GM23248 (cell line): ENCODE data around the gene TMEM129. TPM values are rescaled to one million over a fixed set of nuclear protein-coding genes. Genes with fewer than 3 reads are reported as not detected.

Source experiments
- DNase-seq: peaks from one replicate; pipeline ENCODE4 v3.0.0-alpha.2; 2015
- H2AFZ ChIP-seq: fragments of 200-600 bp; sonication (generic); 2 replicates; pipeline ENCODE4 v1.6.1; 2016; ENCODE audit warnings: antibody characterized with exemption
- H3F3A ChIP-seq: fragments of 200-600 bp; sonication (generic); 2 replicates; pipeline ENCODE4 v1.6.1; 2016; ENCODE audit warnings: mild to moderate bottlenecking, antibody characterized with exemption, mixed run types; ENCODE audit not compliant: insufficient read depth
- H3K27ac ChIP-seq: fragments of 200-600 bp; sonication (generic); 2 replicates; pipeline ENCODE4 v1.5.1; 2016; ENCODE audit warnings: mild to moderate bottlenecking
- H3K27me3 ChIP-seq: fragments of 200-600 bp; sonication (generic); replicated peaks from 2 replicates; pipeline ENCODE4 v1.6.1; 2016; ENCODE audit warnings: mild to moderate bottlenecking; ENCODE audit not compliant: insufficient read depth
- H3K36me3 ChIP-seq: fragments of 200-600 bp; sonication (generic); 2 replicates; pipeline ENCODE4 v1.6.1; 2016; ENCODE audit warnings: low read depth, mild to moderate bottlenecking
- H3K4me1 ChIP-seq: fragments of 200-600 bp; sonication (generic); 2 replicates; pipeline ENCODE4 v1.6.1; 2016; ENCODE audit warnings: mild to moderate bottlenecking; ENCODE audit not compliant: insufficient read depth
- H3K4me2 ChIP-seq: fragments of 200-600 bp; sonication (generic); one replicate; pipeline ENCODE4 v1.6.1; 2016; ENCODE audit warnings: mild to moderate bottlenecking; ENCODE audit not compliant: unreplicated experiment
- H3K4me3 ChIP-seq: fragments of 200-600 bp; sonication (generic); 2 replicates; pipeline ENCODE4 v1.5.1; 2016; ENCODE audit warnings: mild to moderate bottlenecking
- H3K79me2 ChIP-seq: fragments of 200-600 bp; sonication (generic); 2 replicates; pipeline ENCODE4 v1.6.1; 2016; ENCODE audit warnings: mild to moderate bottlenecking; ENCODE audit not compliant: insufficient read depth
- H3K9ac ChIP-seq: fragments of 200-600 bp; sonication (generic); 2 replicates; pipeline ENCODE4 v1.6.1; 2016; ENCODE audit warnings: mild to moderate bottlenecking
- H3K9me2 ChIP-seq: fragments of 200-600 bp; sonication (generic); 2 replicates; pipeline ENCODE4 v1.6.1; 2016; ENCODE audit warnings: mixed run types, mild to moderate bottlenecking, moderate library complexity; ENCODE audit not compliant: insufficient read depth
- H3K9me3 ChIP-seq: fragments of 200-600 bp; sonication (generic); one replicate; pipeline ENCODE4 v1.6.1; 2017; ENCODE audit warnings: low read depth
- H4K20me1 ChIP-seq: fragments of 200-600 bp; sonication (generic); 2 replicates; pipeline ENCODE4 v1.6.0; 2016; ENCODE audit not compliant: insufficient read depth
- EZH2 ChIP-seq: fragments of 200-600 bp; sonication (generic); IDR thresholded peaks from 2 replicates; pipeline ENCODE4 v1.6.1; 2018; ENCODE audit warnings: antibody characterized with exemption, mild to moderate bottlenecking; ENCODE audit not compliant: insufficient read depth, poor library complexity, severe bottlenecking
- EZH2phosphoT487 ChIP-seq: fragments of 200-600 bp; sonication (generic); IDR thresholded peaks from 2 replicates; pipeline ENCODE4 v1.6.1; 2018; ENCODE audit warnings: antibody characterized with exemption, moderate library complexity, mild to moderate bottlenecking, low read depth; ENCODE audit not compliant: insufficient read depth
- WGBS, 2 experiments: methylation state at CpG; one replicate each; pipeline ENCODE4 v1.1.6; 2015 to 2017; ENCODE audit warnings: low lambda C conversion rate in 2 of 2, low coverage in 1 of 2; ENCODE audit errors: missing lambda C conversion rate in 2 of 2; 5-methylcytosine and 5-hydroxymethylcytosine counted together
- in situ Hi-C: fragments of 300-500 bp; cut with MboI; formaldehyde crosslinking; loops from 2 replicates; pipeline ENCODE4 v1.15.0; 2020
- polyA plus RNA-seq: library from polyadenylated mRNA; unstranded; fragments of >200 nt; fragmentation: Nextera tagmentation; extraction: Ambion mirVana; gene quantifications from 2 replicates; pipeline ENCODE4 v1.2.1, GENCODE V29; 2016
- total RNA-seq: library from RNA; depleted of rRNA; stranded (reverse); fragments of >200 nt; shearing (Covaris generic); gene quantifications from 2 replicates; pipeline ENCODE4 v1.2.3, GENCODE V29; 2014

TMEM129 gene
- total and polyA plus RNA-seq, 2 experiments from 2014 or later = 32.6 to 80.2 TPM

DNA sequence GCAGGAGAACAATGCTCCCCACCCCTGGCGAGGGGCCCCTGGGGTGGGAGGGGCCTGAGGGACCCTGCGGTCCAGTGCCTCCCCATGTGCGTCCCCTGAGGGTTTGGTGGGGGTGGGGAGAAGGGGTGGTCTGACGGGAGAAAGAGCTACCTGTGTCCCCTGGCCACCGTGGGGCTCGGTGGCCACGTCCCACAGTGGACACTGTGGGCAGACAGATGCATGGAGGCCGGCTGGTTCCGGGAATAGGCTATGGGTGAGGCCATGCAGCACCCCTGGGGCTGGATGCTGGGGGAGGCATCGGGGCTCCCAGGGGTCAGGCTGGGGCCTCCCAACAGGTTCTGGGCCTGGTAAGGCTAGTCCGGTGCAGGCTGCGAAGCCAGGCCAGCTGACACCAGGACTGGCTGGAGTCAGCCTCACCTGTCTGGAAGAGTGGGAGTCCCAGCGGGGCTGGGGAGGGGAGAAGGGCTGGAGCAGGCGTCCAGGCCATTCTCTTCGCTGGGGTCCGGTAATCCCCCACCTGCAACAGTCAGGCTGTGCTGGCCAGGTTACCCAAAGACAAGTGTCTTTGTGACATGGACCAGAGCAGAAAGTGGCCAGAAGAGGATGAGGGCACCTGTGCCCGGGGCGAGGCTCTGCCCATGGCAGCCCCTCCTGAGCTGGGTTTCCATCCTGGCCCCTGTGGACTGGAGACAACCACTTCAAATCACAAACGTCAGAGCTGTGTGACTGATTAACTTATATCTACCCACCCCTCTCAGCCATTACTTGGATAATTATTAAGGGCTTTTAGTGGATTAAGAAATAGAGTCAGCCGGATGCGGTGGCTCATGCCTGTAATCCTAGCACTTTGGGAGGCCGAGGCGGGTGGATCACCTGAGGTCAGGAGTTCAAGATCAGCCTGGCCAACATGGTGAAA lies 35.6 kb downstream of the TMEM129 start:
- Histone ChIP-seq H3K27me3 (no peaks in the 10 kb centered on the region), H3K79me2 (no peaks in the 10 kb centered on the region), H4K20me1 (no peaks in the 10 kb centered on the region), H3K36me3 (0 out of 2 replicates have a peak, but pooled peaks cover 4% of the 10 kb centered on the region), H3K9me2 (no peaks in the 10 kb centered on the region), H3K4me2 (no peak overlapping the region), H3K9ac (no peak overlapping the region), H3K4me3 (no peak overlapping the region), H2AFZ (no peak overlapping the region), H3K4me1 (no peaks in the 10 kb centered on the region), H3K27ac (no peak overlapping the region), H3K9me3 (no peaks in the 10 kb centered on the region), H3F3A (peaks cover 32% of the 10 kb centered on the region)
- no peak for TF ChIP-seq EZH2phosphoT487
- TF ChIP-seq EZH2 = no peak
- in situ Hi-C loops = no loop called here
- 82 to 87% methylated on average over 15 to 23 of the region's 23 CpGs for WGBS, 2 experiments
- DNase-seq = no peak

DNA sequence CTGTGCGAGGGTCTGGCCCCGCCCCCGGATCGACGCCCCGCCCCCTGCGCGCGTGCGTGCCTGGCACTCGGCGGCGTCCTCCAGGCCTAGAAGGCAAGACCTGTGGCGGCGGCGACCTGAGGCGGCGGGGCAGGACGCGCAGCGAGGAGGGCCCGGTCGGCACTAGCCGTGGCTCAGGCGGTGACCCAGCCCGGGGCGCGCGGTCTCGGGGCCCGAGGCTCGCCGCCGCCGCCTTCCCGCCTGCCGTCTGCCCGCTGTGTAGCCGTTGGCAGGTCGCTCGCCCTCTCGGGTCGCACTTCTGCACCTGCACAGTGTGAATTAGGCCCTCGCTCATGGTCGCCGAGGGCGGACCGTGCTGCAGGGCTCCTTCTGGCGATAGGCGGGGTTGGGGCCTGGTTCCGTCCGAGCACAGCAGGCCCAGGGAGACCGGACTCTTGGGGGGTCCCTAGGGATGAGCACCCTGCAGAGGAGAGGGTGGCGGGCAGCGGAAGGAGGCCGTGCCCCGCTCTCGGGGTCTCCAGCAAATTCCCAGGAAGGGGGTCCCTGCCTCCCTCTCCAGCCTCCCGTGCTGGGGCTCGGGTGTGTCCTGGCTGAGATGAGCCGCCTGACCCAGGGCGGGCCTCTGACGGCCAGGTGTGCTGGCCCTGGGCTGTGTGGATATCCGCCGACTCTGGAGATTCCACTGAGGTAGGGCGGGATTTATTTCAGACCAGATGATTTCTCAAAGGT lies 36.5 kb downstream of the TMEM129 start:
- Histone ChIP-seq H3K27ac (no peak overlapping the region), H3K4me2 (no peak overlapping the region), H3K27me3 (no peaks in the 10 kb centered on the region), H3K79me2 (no peaks in the 10 kb centered on the region), H3K4me1 (no peaks in the 10 kb centered on the region), H3K9me2 (no peaks in the 10 kb centered on the region), H3K9me3 (no peaks in the 10 kb centered on the region), H3K4me3 (peak overlapping the region; percentile 40), H2AFZ (peak overlapping the region; percentile 58), H3K9ac (peak overlapping the region; percentile 24; the same call in 1 of the 2 replicates), H3K36me3 (no peaks in the 10 kb centered on the region), H4K20me1 (no peaks in the 10 kb centered on the region), H3F3A (peaks cover 28% of the 10 kb centered on the region)
- TF ChIP-seq EZH2 (no peak), EZH2phosphoT487 (no peak)
- in situ Hi-C loops = no loop called here
- WGBS, 2 experiments = 32 to 51% methylated on average over 44 to 65 of the region's 66 CpGs
- DNase-seq = no peak

DNA sequence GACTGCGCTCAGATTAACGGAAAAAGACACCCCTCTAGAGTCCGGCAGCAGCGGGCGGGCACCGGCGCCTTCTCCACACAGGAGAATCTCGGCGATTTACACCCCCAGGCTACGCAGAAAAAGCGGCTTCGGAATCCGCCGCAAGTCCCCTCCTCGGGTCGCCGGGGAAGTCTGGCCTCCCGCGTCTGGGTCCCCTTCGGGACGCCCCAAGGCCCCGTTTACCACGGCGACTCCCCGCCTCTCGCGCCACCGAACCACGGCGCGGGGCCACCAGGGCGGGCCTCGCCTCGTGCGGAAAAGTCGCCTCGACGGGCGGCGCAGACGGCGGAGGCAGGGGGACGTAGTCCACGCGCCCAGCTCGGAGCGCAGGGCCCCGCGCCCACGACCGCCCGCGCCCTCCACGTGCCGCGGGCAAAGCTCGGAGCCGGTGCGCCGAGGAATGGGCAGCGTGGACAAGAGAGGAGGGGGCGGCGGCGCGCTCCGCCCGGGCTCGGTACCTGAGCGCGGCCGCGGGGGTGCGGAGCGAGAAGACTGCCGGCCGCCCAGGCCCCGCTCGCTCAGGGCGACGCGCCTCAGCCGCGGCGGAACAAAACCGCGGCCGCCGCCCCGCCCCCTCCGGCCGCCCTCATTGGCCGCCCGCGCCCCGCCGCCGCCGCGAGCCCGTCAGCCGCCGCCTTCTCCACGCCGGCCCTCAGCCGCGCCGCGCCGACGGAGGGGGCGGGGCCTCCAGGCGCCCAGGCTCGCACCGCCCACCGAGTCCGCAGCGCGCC lies 37.2 kb downstream of the TMEM129 start, which contains the start of gene FAM53A:
Gene FAM53A (minus strand): TSS at position 578 of the 770 bp plus-strand sequence. CDS start 15,572 bp downstream, outside the sequence.
- peak within 1 kb of the TSS; percentile 70 for H3K4me3 ChIP-seq
- peak within 1 kb of the TSS; percentile 87 for H3K4me2 ChIP-seq
- H3K9me2 ChIP-seq = no peaks in the 10 kb centered on the region
- TF ChIP-seq EZH2 (no peak), EZH2phosphoT487 (no peak)
- WGBS, 2 experiments = 0 to 2% methylated on average over 70 to 80 of the region's 118 CpGs
- peak; percentile 93 for DNase-seq
- in situ Hi-C loops = no loop called here
- H3K79me2 ChIP-seq = no peaks in the 10 kb centered on the region
- H2AFZ ChIP-seq = peak within 1 kb of the TSS; percentile 79
- H3K9me3 ChIP-seq = no peaks in the 10 kb centered on the region
- H3K4me1 ChIP-seq = no peaks in the 10 kb centered on the region
- peaks cover 23% of the 10 kb centered on the region for H3F3A ChIP-seq
- no peaks in the 10 kb centered on the region for H4K20me1 ChIP-seq
- H3K27ac ChIP-seq = peak within 1 kb of the TSS; percentile 84
- no peaks in the 10 kb centered on the region for H3K27me3 ChIP-seq
- H3K9ac ChIP-seq = peak within 1 kb of the TSS; percentile 78
- no peaks in the 10 kb centered on the region for H3K36me3 ChIP-seq

GRCh38 chr4:1683261-1683735 lies 37.8 kb downstream of the TMEM129 start:
- no peaks in the 10 kb centered on the region for H3K4me1 ChIP-seq
- H3K27me3 ChIP-seq = no peaks in the 10 kb centered on the region
- no peaks in the 10 kb centered on the region for H4K20me1 ChIP-seq
- 1 to 3% methylated on average over 13 of the region's 13 CpGs for WGBS, 2 experiments
- H3K9ac ChIP-seq = peak overlapping the region; percentile 78
- H2AFZ ChIP-seq = peak overlapping the region; percentile 79
- no peaks in the 10 kb centered on the region for H3K9me2 ChIP-seq
- peaks cover 17% of the 10 kb centered on the region for H3F3A ChIP-seq
- no peaks in the 10 kb centered on the region for H3K36me3 ChIP-seq
- TF ChIP-seq EZH2 = no peak
- no peak for TF ChIP-seq EZH2phosphoT487
- peak overlapping the region; percentile 84 for H3K27ac ChIP-seq
- no peaks in the 10 kb centered on the region for H3K9me3 ChIP-seq
- in situ Hi-C loops = no loop called here
- no peaks in the 10 kb centered on the region for H3K79me2 ChIP-seq
- H3K4me3 ChIP-seq = peak overlapping the region; percentile 70
- DNase-seq = peak; percentile 91
- H3K4me2 ChIP-seq = peak overlapping the region; percentile 87
